GM12878 (cell line): ENCODE measurements around the gene TRIL.

Experiments used
- CREM ChIP-seq: IDR thresholded peaks from 2 replicates; pipeline ENCODE4 v1.6.1; 2014; ENCODE audit warnings: antibody characterized with exemption, low read depth
- POLR2A ChIP-seq: IDR thresholded peaks from 2 replicates; pipeline ENCODE4 v1.6.1; 2011; ENCODE audit warnings: low read depth, mild to moderate bottlenecking, low read length

- TF ChIP-seq CREM (no peak), POLR2A (no peak)
These were observed 49.0 kb upstream of the TRIL start for GRCh38 chr7:29007127-29007526.
